SK-N-MC (cell line): ENCODE results near the gene MVD.

ENCODE experiments used
- EZH2 ChIP-seq: fragments of 200-600 bp; sonication (generic); IDR thresholded peaks from one replicate; pipeline ENCODE4 v1.6.1; 2017; ENCODE audit warnings: antibody characterized with exemption
- POLR2AphosphoS5 ChIP-seq: IDR thresholded peaks from 2 replicates; pipeline ENCODE4 v1.6.1; 2012; ENCODE audit warnings: mild to moderate bottlenecking, low read depth, low read length, borderline replicate concordance

DNA sequence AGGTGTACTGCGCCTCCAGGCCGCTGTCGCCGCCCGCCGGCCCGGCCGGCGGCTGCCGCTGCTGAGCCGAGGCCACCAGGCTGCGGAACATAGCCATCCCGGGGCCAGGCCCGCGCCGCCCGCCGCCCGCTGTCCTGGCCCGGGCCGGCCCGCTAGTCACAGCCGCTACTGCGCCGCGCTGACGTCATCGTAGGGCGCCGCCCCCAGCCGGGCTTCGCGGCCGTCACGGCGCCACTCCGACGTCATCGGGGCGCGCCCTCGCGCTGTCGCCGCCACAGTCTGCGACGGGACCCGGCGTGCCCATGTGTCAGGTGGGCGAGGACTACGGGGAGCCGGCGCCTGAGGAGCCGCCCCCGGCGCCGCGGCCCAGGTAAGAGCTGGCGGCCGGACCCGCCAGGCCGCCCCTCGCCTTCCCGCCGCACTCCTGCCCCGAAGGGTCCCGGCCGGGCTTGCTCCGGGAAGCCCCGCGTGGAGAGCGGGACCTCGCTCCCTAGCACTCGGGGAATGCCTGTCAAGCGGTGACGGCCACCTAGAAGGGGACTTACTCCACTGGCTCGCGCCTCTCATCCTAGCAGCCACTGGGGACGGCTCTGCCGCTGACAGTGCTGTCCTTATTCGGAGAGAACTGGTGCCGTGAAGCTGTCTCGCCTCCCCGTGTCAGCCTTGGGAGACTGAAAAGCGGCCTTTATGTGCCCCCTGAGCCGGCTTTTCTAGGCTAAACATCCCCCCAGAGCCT lies 43.5 kb upstream of the MVD start, which contains the start of the genes CTU2 and RNF166:
- TF ChIP-seq EZH2 (no peak), POLR2AphosphoS5 (peak; percentile 63; the same call in 1 of the 2 replicates)
